ENCODE measurements around the gene ATPAF1.

Gene ATPAF1

DNA sequence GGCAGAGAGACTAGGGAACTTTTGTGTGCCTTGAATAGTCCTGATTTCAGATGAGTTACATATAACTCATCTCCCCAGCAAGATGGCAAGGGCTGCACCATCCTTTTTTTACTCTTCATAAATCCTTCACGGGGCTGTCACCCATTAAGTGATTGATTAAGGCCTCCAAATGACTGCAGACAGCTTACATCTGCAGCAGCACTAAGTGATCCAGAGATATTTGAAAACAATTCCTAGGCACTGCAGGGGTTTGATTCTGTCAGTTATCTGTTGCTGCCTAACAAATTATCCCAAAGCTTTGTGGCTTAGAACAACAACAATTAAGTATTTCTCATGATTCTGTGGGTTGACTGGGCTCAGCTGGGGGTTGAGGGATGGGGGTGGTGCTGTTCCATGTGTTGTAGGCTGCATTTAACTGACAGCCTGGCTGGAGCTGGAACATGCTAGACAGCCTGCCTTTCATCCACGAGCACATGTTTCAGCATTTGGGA is 22.8 kb upstream of the ATPAF1 start:
- no peak for DNase-seq (ENCODE audit: low read depth in 1 of 2, low spot score in 1 of 2)
- in situ Hi-C loops (cut with HindIII; ENCODE audit: low pct_unique_long_range_greater_than_20kb, low sequenced_read_pairs) = no loop called here
- TF ChIP-seq JUND (IDR thresholded peaks at IDR 0.05; ENCODE audit: low read depth) = no peak

DNA sequence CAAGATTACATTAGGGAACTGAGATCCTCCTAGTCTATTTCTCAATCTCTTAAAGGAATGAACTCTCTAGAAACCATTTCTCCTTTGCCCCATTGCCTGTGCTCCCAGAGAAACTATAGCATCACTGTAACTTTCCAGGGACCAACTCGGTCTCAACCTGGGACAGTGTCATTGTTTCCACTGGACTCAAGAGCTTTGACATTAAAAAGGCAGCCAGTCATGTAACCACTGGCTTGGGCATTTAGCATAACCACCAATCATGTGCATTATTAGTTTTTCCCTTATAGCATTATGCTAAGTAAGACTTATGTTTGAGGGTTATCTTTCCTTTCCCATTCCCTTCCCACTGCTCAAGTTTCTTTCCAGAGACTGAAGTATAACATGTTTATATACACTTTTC is 21.7 kb upstream of the ATPAF1 start:
- no peak for TF ChIP-seq JUND (IDR thresholded peaks at IDR 0.05; ENCODE audit: low read depth)
- no peak for DNase-seq (ENCODE audit: low read depth in 1 of 2, low spot score in 1 of 2)
- in situ Hi-C loops (cut with HindIII; ENCODE audit: low pct_unique_long_range_greater_than_20kb, low sequenced_read_pairs) = no loop called here

DNA sequence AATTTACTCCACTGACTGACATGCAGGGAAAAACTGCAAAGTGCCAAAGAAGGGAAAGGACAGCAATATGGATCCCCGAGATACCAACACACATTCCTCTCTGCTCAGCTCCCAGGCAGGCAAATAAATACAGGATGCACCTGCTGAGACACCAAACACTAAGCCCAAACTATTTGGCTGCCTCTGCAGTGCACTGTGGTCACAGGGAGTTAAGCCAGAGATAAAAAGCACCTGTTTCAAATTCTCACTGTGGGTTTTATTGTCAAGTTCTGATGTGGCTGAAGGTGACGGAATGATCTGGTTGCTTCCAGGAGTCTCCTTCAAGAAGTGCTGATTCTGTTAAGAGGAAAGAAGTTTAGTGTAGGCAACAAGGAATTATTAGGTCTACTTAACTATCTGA is 21.2 kb upstream of the ATPAF1 start:
- TF ChIP-seq JUND (IDR thresholded peaks at IDR 0.05; ENCODE audit: low read depth) = no peak
- DNase-seq (ENCODE audit: low read depth in 1 of 2, low spot score in 1 of 2) = no peak
- in situ Hi-C loops (cut with HindIII; ENCODE audit: low pct_unique_long_range_greater_than_20kb, low sequenced_read_pairs) = no loop called here

DNA sequence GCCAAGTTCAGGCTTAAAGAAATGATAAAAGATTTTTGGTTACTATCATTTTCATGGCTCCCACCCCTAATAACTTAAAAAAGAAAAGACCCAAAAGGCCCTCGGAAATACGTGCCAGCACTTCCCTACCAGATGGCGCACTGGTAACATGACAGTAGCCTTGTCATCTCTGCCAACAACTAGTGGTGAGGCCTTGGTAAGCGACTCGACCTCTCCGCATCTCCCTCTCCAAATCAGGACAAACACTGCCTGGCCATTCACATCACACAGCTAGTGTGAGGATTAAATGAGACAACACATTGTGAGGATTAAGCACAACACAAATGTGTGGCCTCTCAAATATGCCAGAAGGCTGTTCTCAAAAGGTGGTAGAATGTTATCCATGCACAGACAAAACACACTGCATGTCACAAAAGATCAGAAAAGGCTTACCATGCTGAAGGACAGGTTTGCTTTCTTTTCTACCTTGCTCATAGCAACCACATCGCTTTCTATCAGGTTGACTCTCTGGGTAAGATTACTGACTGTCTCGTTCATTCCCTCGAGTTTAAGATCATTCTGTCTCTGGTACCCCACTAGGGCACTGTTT is 19.9 kb upstream of the ATPAF1 start:
- in situ Hi-C loops (cut with HindIII; ENCODE audit: low pct_unique_long_range_greater_than_20kb, low sequenced_read_pairs) = no loop called here
- TF ChIP-seq JUND (IDR thresholded peaks at IDR 0.05; ENCODE audit: low read depth) = no peak
- no peak for DNase-seq (ENCODE audit: low read depth in 1 of 2, low spot score in 1 of 2)

GRCh38 chr1:46687093-46687659 is 19.0 kb upstream of the ATPAF1 start:
- peak in 1 of 2 experiments; percentile 53 for DNase-seq (ENCODE audit: low read depth in 1 of 2, low spot score in 1 of 2)
- in situ Hi-C loops (cut with HindIII; ENCODE audit: low pct_unique_long_range_greater_than_20kb, low sequenced_read_pairs) = no loop called here
- no peak for TF ChIP-seq JUND (IDR thresholded peaks at IDR 0.05; ENCODE audit: low read depth)

GRCh38 chr1:46686255-46686654 is 18.1 kb upstream of the ATPAF1 start:
- in situ Hi-C loops (cut with HindIII; ENCODE audit: low pct_unique_long_range_greater_than_20kb, low sequenced_read_pairs) = no loop called here
- DNase-seq (ENCODE audit: low read depth in 1 of 2, low spot score in 1 of 2) = no peak
- TF ChIP-seq JUND (IDR thresholded peaks at IDR 0.05; ENCODE audit: low read depth) = no peak

GRCh38 chr1:46684670-46685069 is 16.5 kb upstream of the ATPAF1 start:
- in situ Hi-C loops (cut with HindIII; ENCODE audit: low pct_unique_long_range_greater_than_20kb, low sequenced_read_pairs) = no loop called here

DNA sequence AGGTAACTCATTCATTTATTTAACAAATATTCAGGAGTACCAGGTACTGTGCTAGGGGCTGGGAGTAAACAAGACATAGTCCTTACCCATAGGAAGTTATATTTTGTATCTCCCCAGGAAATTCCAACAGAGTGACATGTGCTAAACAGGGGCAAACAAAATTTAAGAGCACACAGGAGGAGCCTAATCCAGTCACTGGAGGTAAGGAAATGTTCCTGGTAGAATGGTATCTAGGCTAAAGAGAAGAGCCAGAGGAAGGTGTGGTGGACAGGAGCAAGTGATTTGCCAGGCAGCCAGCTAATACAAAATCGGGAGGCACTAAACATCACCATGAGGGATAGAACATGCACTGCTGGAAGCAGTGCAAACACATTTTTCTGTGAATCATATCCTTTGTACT is 13.9 kb upstream of the ATPAF1 start:
- in situ Hi-C loops (cut with HindIII; ENCODE audit: low pct_unique_long_range_greater_than_20kb, low sequenced_read_pairs) = no loop called here
- no peak for DNase-seq (ENCODE audit: low read depth in 1 of 2, low spot score in 1 of 2)
- TF ChIP-seq JUND (IDR thresholded peaks at IDR 0.05; ENCODE audit: low read depth) = no peak

More at GRCh38 chr1:46684670-46685069, 16.5 kb upstream of the ATPAF1 start:
- no peak for TF ChIP-seq JUND (IDR thresholded peaks at IDR 0.05; ENCODE audit: low read depth)
- DNase-seq (ENCODE audit: low read depth in 1 of 2, low spot score in 1 of 2) = no peak

DNA sequence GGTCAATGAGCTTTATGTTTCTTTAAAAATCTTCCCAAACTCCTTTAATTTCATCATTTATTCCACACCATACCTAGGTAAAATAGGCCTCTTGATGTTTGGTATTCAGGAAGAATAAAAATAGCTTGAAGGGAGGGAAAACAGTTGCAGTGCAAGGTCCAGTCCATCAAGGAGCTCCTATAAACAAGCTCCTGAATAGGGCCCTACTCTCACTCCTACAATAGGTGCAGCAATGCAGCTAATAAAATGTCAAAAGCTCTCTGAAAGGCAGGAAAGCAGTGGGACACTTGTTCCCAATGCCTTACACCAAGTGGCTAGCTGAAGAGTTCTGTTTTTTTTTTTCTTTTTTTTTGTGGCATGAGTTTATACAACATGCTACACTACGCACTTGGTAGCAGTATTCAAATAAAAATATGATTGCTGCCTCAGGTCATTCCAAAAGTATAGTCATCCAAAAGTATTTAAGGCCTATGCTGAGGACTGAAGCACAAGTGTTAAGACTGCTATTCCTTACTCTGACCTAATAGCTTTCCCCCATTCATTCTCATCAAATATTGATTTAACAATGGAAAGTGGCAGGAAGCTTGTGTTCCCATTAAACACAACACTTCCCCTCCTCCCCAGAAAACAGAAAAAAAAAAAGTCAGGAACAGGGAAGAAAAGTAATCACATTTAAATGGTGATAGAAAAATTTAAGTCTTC is 13.3 kb upstream of the ATPAF1 start:
- no peak for DNase-seq (ENCODE audit: low read depth in 1 of 2, low spot score in 1 of 2)
- no peak for TF ChIP-seq JUND (IDR thresholded peaks at IDR 0.05; ENCODE audit: low read depth)
- in situ Hi-C loops (cut with HindIII; ENCODE audit: low pct_unique_long_range_greater_than_20kb, low sequenced_read_pairs) = no loop called here

DNA sequence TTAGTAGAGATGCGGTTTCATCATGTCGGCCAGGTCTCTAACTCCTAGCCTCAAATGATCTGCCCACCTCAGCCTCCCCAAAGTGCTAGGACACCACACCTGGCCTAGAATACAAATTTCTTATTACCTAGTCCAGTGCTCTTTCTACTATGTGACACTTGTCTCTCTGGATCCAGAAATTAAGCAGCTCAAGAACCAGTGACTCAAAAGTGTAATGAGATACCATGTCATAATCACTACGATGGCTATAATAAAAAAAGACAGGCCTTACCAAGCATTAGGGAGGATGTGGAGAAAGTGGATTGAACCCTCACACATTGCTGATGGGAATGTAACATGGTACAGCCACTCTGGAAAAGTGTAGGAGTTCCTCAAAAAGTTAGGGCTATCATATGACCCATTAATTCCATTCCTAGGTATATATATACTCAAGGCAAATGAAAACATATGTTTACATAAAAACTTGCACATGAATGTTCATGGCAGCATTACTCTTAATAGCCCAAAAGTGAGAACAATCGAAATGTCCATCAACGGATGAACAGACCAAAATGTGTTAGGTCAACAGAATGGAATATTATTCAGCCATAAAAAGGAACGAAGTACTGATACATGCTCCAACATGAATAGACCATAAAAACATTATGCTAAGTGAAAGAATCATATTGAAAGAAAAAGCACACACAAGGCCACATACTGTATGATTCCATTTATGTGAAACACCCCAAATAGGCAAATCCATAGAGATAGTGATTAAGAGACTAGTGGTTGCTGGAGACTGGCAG is 11.8 kb upstream of the ATPAF1 start:
- no peak for DNase-seq (ENCODE audit: low read depth in 1 of 2, low spot score in 1 of 2)
- in situ Hi-C loops (cut with HindIII; ENCODE audit: low pct_unique_long_range_greater_than_20kb, low sequenced_read_pairs) = no loop called here

GRCh38 chr1:46677339-46677738 is 9.2 kb upstream of the ATPAF1 start:
- DNase-seq (ENCODE audit: low read depth in 1 of 2, low spot score in 1 of 2) = no peak
- in situ Hi-C loops (cut with HindIII; ENCODE audit: low pct_unique_long_range_greater_than_20kb, low sequenced_read_pairs) = no loop called here
- TF ChIP-seq JUND (IDR thresholded peaks at IDR 0.05; ENCODE audit: low read depth) = no peak

More for the DNA sequence above, 11.8 kb upstream of the ATPAF1 start:
- no peak for TF ChIP-seq JUND (IDR thresholded peaks at IDR 0.05; ENCODE audit: low read depth)

DNA sequence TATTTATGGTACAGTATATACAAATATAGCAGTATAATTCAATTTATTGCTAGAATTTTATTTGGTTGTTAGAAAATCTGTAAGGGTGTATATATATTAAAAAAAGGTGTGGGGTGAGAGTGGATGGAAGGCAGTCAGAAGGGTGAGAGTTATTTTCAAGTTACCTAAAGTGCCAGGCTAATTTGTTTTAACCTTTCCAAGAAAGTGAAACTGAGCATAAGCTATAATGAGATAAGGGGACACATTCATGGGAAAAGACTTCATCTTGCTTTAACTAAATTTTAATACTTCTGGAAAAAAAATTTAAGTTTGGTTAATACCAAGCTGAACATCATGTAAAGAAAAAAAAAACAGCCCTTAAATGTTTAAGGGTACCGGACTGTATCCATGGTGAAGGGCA is 8.4 kb upstream of the ATPAF1 start:
- in situ Hi-C loops (cut with HindIII; ENCODE audit: low pct_unique_long_range_greater_than_20kb, low sequenced_read_pairs) = no loop called here
- no peak for DNase-seq (ENCODE audit: low read depth in 1 of 2, low spot score in 1 of 2)
- no peak for TF ChIP-seq JUND (IDR thresholded peaks at IDR 0.05; ENCODE audit: low read depth)

Measured in T47D (cell line).